Liver (tissue), 9 donors: ENCODE data around the gene DKC1. TPM values are rescaled to one million over a fixed set of nuclear protein-coding genes. Genes with fewer than 3 reads are reported as not detected.

Experiments
- DNase-seq: peaks from one replicate; pipeline ENCODE4 v3.0.0-alpha.2; 2017; ENCODE audit warnings: low spot score
- H3K27ac ChIP-seq, 2 donors: one replicate each; pipeline ENCODE4 v1.7.0; 2013; ENCODE audit warnings: inconsistent platforms in 2 of 2, low read length in 2 of 2, control low read depth in 1 of 2, low read depth in 1 of 2, mild to moderate bottlenecking in 1 of 2
- H3K27me3 ChIP-seq, 4 donors: one replicate each; pipeline versions ENCODE4 v1.6.1 to v1.7.0; 2013; ENCODE audit warnings: low read length in 3 of 4, inconsistent platforms in 1 of 4, mild to moderate bottlenecking in 1 of 4, moderate library complexity in 1 of 4; ENCODE audit not compliant: control insufficient read depth in 4 of 4, insufficient read depth in 4 of 4
- H3K36me3 ChIP-seq, 4 donors: one replicate each; pipeline versions ENCODE4 v1.6.1 to v1.7.0; 2013; ENCODE audit warnings: low read length in 3 of 4, mild to moderate bottlenecking in 3 of 4, low read depth in 1 of 4, moderate library complexity in 1 of 4; ENCODE audit not compliant: control insufficient read depth in 4 of 4, insufficient read depth in 3 of 4
- H3K4me1 ChIP-seq, 4 donors: one replicate each; pipeline versions ENCODE4 v1.6.1 to v1.7.0; 2013; ENCODE audit warnings: low read length in 3 of 4, mild to moderate bottlenecking in 3 of 4, moderate library complexity in 1 of 4; ENCODE audit not compliant: control insufficient read depth in 4 of 4, insufficient read depth in 4 of 4
- H3K4me3 ChIP-seq, 3 donors: one replicate each; pipeline versions ENCODE4 v1.6.1 to v1.7.0; 2013; ENCODE audit warnings: low read length in 3 of 3, control low read depth in 1 of 3, low read depth in 1 of 3, mild to moderate bottlenecking in 1 of 3
- H3K9ac ChIP-seq, 2 donors: one replicate each; pipeline ENCODE4 v1.7.0; 2013; ENCODE audit warnings: low read length in 2 of 2, mild to moderate bottlenecking in 2 of 2, moderate library complexity in 2 of 2, control low read depth in 1 of 2, low read depth in 1 of 2
- H3K9me3 ChIP-seq, 4 donors: one replicate each; pipeline versions ENCODE4 v1.6.1 to v1.7.0; 2013; ENCODE audit warnings: low read length in 3 of 4; ENCODE audit not compliant: control insufficient read depth in 4 of 4
- EGR1 ChIP-seq, 2 donors: IDR thresholded peaks; 2 replicates each; pipeline ENCODE4 v1.6.1; 2016 to 2018; ENCODE audit warnings: antibody characterized with exemption in 2 of 2, low read depth in 2 of 2
- FOXA1 ChIP-seq: IDR thresholded peaks from 2 replicates; pipeline ENCODE4 v1.6.1; 2016; ENCODE audit warnings: antibody characterized with exemption
- FOXA2 ChIP-seq: IDR thresholded peaks from 2 replicates; pipeline ENCODE4 v1.6.1; 2016; ENCODE audit warnings: antibody characterized with exemption
- GABPA ChIP-seq, 2 donors: IDR thresholded peaks in 1 of 2; conservative IDR thresholded peaks in 1 of 2; 2 replicates each; pipeline ENCODE4 v1.6.1; 2016; ENCODE audit warnings: antibody characterized with exemption in 2 of 2, mild to moderate bottlenecking in 1 of 2, moderate library complexity in 1 of 2
- HNF4A ChIP-seq, 2 donors: conservative IDR thresholded peaks; 2 replicates each; pipeline ENCODE4 v1.6.1; 2016; ENCODE audit warnings: antibody characterized with exemption in 2 of 2, mild to moderate bottlenecking in 2 of 2
- HNF4G ChIP-seq: IDR thresholded peaks from 2 replicates; pipeline ENCODE4 v1.6.1; 2016; ENCODE audit warnings: antibody characterized with exemption
- JUND ChIP-seq, 2 donors: IDR thresholded peaks; 2 replicates each; pipeline ENCODE4 v1.6.1; 2016; ENCODE audit warnings: antibody characterized with exemption in 2 of 2
- NR2F2 ChIP-seq: IDR thresholded peaks from 2 replicates; pipeline ENCODE4 v1.6.1; 2016; ENCODE audit warnings: antibody characterized with exemption
- RAD21 ChIP-seq, 2 donors: IDR thresholded peaks; 2 replicates each; pipeline ENCODE4 v1.6.1; 2016; ENCODE audit warnings: antibody characterized with exemption in 2 of 2, mild to moderate bottlenecking in 2 of 2
- RXRA ChIP-seq, 2 donors: IDR thresholded peaks; 2 replicates each; pipeline ENCODE4 v1.6.1; 2017 to 2018; ENCODE audit warnings: antibody characterized with exemption in 2 of 2, mild to moderate bottlenecking in 1 of 2
- SP1 ChIP-seq: IDR thresholded peaks from 2 replicates; pipeline ENCODE4 v1.6.1; 2018; ENCODE audit warnings: antibody characterized with exemption, mild to moderate bottlenecking
- TAF1 ChIP-seq: conservative IDR thresholded peaks from 2 replicates; pipeline ENCODE4 v1.6.1; 2016; ENCODE audit warnings: antibody characterized with exemption, mild to moderate bottlenecking
- YY1 ChIP-seq: IDR thresholded peaks from 2 replicates; pipeline ENCODE4 v1.6.1; 2016; ENCODE audit warnings: antibody characterized with exemption, mild to moderate bottlenecking
- WGBS: extraction: QIAGEN DNeasy Blood & Tissue Kit; methylation state at CpG from one replicate; pipeline ENCODE4 v1.1.7; 2013; 5-methylcytosine and 5-hydroxymethylcytosine counted together
- polyA plus RNA-seq, 2 donors: library from polyadenylated mRNA; stranded (reverse) in 1 of 2; unstranded in 1 of 2; fragments of 200-250 nt in 1 of 2; fragments of >200 nt in 1 of 2; fragmentation: Nextera tagmentation in 1 of 2; extraction: Ambion mirVana in 1 of 2; gene quantifications; one replicate each; pipeline versions ENCODE4 v1.2.1 to v1.2.3, GENCODE V29; 2013 to 2015
- total RNA-seq, 2 donors: library from RNA; depleted of rRNA; stranded (reverse); fragments of >200 nt; gene quantifications; one replicate each; pipeline ENCODE4 v1.2.3, GENCODE V29; 2014
- TF ChIP-seq, protein P1 (sequence below): fragments of 150-350 bp; IDR thresholded peaks from 2 replicates; pipeline ENCODE4 v1.5.1; 2017; ENCODE audit warnings: improper control_type of control experiment, low read depth, low read length; ENCODE audit not compliant: missing input control
- TF ChIP-seq, protein P2 (sequence below): IDR thresholded peaks from 2 replicates; pipeline ENCODE4 v1.6.1; 2016; ENCODE audit warnings: antibody characterized with exemption
- TF ChIP-seq, protein P3 (sequence below): IDR thresholded peaks from 2 replicates; pipeline ENCODE4 v1.6.1; 2016; ENCODE audit warnings: antibody characterized with exemption
- TF ChIP-seq, protein P4 (sequence below): IDR thresholded peaks from 2 replicates; pipeline ENCODE4 v1.6.1; 2016; ENCODE audit warnings: antibody characterized with exemption
- TF ChIP-seq, protein P5 (sequence below): IDR thresholded peaks from 2 replicates; pipeline ENCODE4 v1.6.1; 2016; ENCODE audit warnings: antibody characterized with exemption, mild to moderate bottlenecking
- donor health status: healthy.
- donor health status: healthy.
- donor health status: healthy.
- donor health status: healthy.
- donor health status: healthy.

DKC1 gene
- total and polyA plus RNA-seq, 4 donors, result 14.0 to 21.9 (median 16.5) TPM

DNA sequence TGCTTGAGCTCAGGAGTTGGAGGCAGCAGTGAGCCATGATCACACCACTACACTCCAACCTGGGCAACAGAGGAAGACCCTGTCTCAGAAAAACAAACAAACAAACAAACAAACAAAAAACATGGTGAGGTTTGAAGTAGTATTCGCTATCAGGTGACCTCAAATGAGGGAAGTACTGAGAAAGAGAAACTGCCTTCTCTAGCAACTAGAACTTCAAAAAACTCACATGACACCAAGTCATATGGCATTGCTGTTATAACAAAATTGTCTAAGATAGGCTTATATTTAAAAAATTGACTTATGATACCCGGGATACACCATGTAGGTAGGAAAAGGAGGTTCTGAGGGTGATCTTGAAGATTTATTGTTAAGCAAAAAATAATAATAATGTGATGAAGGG, 32.4 kb downstream of the DKC1 start:
- H3K4me1 ChIP-seq, result peaks cover 6 to 21% (median 10%) of the 10 kb centered on the region in 4 donors
- H3K9ac ChIP-seq, result no peak overlapping the region
- H3K9me3 ChIP-seq, result no peaks in the 10 kb centered on the region
- DNase-seq, result no peak
- H3K27me3 ChIP-seq, result no peaks in the 10 kb centered on the region
- no peak overlapping the region for H3K4me3 ChIP-seq
- H3K36me3 ChIP-seq, result no peaks in the 10 kb centered on the region
- WGBS, result 89% methylated on average over 2 of the region's 2 CpGs
- TF ChIP-seq RXRA (IDR thresholded peaks at IDR 0.05) (no peak), HNF4A (conservative IDR thresholded peaks at IDR 0.05) (no peak), EGR1 (IDR thresholded peaks at IDR 0.05; ENCODE audit: low read depth in 2 of 2) (no peak), NR2F2 (no peak), RAD21 (IDR thresholded peaks at IDR 0.05) (no peak), GABPA (IDR thresholded peaks at IDR 0.05 in 1 of 2, conservative IDR thresholded peaks at IDR 0.05 in 1 of 2) (no peak), FOXA1 (no peak), SP1 (no peak), TAF1 (no peak), HNF4G (no peak), YY1 (no peak), FOXA2 (no peak), JUND (IDR thresholded peaks at IDR 0.05) (no peak)
- TF ChIP-seq, protein P1, sequence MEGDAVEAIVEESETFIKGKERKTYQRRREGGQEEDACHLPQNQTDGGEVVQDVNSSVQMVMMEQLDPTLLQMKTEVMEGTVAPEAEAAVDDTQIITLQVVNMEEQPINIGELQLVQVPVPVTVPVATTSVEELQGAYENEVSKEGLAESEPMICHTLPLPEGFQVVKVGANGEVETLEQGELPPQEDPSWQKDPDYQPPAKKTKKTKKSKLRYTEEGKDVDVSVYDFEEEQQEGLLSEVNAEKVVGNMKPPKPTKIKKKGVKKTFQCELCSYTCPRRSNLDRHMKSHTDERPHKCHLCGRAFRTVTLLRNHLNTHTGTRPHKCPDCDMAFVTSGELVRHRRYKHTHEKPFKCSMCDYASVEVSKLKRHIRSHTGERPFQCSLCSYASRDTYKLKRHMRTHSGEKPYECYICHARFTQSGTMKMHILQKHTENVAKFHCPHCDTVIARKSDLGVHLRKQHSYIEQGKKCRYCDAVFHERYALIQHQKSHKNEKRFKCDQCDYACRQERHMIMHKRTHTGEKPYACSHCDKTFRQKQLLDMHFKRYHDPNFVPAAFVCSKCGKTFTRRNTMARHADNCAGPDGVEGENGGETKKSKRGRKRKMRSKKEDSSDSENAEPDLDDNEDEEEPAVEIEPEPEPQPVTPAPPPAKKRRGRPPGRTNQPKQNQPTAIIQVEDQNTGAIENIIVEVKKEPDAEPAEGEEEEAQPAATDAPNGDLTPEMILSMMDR, result no peak
- TF ChIP-seq, protein P2, sequence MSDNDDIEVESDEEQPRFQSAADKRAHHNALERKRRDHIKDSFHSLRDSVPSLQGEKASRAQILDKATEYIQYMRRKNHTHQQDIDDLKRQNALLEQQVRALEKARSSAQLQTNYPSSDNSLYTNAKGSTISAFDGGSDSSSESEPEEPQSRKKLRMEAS, result no peak
- TF ChIP-seq, protein P3, sequence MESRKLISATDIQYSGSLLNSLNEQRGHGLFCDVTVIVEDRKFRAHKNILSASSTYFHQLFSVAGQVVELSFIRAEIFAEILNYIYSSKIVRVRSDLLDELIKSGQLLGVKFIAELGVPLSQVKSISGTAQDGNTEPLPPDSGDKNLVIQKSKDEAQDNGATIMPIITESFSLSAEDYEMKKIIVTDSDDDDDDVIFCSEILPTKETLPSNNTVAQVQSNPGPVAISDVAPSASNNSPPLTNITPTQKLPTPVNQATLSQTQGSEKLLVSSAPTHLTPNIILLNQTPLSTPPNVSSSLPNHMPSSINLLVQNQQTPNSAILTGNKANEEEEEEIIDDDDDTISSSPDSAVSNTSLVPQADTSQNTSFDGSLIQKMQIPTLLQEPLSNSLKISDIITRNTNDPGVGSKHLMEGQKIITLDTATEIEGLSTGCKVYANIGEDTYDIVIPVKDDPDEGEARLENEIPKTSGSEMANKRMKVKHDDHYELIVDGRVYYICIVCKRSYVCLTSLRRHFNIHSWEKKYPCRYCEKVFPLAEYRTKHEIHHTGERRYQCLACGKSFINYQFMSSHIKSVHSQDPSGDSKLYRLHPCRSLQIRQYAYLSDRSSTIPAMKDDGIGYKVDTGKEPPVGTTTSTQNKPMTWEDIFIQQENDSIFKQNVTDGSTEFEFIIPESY, result no peak
- TF ChIP-seq, protein P4, sequence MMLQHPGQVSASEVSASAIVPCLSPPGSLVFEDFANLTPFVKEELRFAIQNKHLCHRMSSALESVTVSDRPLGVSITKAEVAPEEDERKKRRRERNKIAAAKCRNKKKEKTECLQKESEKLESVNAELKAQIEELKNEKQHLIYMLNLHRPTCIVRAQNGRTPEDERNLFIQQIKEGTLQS, result no peak
- TF ChIP-seq, protein P5, sequence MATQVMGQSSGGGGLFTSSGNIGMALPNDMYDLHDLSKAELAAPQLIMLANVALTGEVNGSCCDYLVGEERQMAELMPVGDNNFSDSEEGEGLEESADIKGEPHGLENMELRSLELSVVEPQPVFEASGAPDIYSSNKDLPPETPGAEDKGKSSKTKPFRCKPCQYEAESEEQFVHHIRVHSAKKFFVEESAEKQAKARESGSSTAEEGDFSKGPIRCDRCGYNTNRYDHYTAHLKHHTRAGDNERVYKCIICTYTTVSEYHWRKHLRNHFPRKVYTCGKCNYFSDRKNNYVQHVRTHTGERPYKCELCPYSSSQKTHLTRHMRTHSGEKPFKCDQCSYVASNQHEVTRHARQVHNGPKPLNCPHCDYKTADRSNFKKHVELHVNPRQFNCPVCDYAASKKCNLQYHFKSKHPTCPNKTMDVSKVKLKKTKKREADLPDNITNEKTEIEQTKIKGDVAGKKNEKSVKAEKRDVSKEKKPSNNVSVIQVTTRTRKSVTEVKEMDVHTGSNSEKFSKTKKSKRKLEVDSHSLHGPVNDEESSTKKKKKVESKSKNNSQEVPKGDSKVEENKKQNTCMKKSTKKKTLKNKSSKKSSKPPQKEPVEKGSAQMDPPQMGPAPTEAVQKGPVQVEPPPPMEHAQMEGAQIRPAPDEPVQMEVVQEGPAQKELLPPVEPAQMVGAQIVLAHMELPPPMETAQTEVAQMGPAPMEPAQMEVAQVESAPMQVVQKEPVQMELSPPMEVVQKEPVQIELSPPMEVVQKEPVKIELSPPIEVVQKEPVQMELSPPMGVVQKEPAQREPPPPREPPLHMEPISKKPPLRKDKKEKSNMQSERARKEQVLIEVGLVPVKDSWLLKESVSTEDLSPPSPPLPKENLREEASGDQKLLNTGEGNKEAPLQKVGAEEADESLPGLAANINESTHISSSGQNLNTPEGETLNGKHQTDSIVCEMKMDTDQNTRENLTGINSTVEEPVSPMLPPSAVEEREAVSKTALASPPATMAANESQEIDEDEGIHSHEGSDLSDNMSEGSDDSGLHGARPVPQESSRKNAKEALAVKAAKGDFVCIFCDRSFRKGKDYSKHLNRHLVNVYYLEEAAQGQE, result no peak
- H3K27ac ChIP-seq, result no peak overlapping the region
